SH-SY5Y (cell line): ENCODE results near the gene ZNF236.

Experiments
- GATA2 ChIP-seq: IDR thresholded peaks from 2 replicates; pipeline ENCODE4 v1.6.1; 2011; ENCODE audit warnings: mild to moderate bottlenecking, low read depth, low read length
- GATA3 ChIP-seq: IDR thresholded peaks from 2 replicates; pipeline ENCODE4 v1.6.1; 2011; ENCODE audit warnings: low read depth, mild to moderate bottlenecking, low read length, moderate library complexity

The ZNF236 gene

GRCh38 chr18:76873713-76874112 is 51.4 kb downstream of the ZNF236 start:
- no peak for TF ChIP-seq GATA2
- no peak for TF ChIP-seq GATA3

DNA sequence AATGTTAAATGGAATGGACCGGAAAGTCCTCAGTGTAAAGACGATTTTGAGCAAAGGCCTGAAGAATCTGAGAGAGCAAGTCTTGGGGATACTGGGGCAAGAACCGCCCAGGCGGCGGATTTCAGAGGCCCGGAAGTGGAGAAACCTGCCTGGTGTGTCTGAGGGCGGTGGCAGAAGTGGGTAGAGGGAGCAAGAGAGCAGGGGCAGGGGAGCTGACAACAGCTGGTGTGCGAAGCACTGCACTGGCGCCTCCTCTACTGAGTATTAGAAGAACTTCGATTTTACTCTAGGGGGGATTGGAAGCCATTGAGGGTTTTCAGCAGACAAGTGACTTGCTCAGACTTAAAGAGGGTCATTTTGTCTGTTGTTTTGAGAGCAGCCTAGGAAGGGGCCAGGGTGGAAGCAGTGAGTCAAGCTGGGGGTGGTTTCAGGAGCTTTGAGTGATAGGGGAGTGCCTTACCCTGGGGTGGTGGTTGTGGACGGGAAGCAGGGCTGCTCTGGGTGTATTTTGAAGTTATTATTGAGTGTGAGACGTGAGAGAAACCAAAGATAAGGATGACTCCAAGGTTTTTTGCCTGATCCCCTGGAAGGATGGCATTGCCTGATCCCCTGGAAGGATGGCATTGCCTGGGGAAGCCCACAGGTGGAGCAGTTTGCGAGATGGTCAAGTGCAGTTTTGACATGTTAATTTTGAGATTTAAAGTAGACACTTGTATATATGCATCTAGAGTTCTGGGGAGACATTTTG is 52.5 kb downstream of the ZNF236 start:
- TF ChIP-seq GATA2, result no peak
- no peak for TF ChIP-seq GATA3

GRCh38 chr18:76875390-76876325 is 53.3 kb downstream of the ZNF236 start:
- TF ChIP-seq GATA2 (no peak), GATA3 (no peak)

- TF ChIP-seq GATA2 (no peak), GATA3 (no peak)
Observed at GRCh38 chr18:76878426-76878825, 56.1 kb downstream of the ZNF236 start.

DNA sequence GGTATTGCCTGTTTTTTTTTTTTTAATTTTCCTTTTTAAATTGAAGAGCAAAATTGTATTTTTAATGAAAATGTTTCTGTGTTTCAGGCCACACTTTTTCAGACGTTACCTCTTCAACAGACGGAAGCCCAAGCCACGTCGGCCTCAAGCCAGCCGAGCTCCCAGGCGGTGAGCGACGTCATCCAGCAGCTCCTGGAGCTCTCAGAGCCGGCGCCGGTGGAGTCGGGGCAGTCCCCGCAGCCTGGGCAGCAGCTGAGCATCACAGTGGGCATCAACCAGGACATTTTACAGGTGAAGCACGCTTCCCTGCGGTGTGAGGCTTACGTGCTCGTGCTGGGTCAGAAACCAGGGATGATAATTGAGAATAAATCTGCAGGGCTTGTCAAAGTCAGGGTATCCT is 57.7 kb downstream of the ZNF236 start:
- TF ChIP-seq GATA2 (no peak), GATA3 (no peak)

DNA sequence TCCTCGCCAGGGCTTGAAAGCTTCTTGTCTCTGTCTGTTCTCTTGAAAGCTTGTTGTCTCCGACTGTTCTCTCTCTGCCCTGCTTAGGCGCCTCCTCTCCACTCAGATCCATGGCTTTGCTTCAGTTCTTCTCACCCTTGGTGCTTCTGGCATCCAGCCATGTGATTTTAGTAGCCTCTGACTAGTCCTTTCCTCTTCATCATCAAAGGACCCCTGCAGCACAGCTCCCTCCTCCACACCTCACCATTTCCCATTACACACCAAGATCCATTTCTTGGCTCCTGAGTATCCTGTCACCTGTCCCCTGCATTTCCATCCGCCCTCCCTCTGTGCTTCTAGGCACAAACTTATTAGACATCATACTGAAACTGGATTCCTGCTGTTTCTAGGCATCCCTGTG is 59.4 kb downstream of the ZNF236 start:
- no peak for TF ChIP-seq GATA3
- no peak for TF ChIP-seq GATA2

DNA sequence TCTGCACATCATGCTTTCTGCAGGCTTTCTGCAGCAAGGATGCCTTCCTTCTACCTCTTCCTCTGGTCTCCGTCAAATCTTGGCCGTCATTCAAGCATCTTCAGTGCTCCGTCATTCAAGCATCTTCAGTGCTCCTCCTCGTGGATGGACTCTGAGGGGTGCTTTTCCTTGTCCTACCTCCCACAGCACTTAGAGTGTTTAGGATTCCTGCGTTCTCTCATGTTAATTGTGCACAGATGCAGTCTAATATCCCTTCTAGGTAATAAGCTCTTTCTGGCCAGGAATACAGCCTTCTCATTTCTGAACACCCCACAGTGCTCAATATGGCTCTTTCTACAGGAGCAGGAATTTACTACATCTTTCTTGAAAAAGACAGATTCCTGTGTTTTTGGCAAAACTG is 59.8 kb downstream of the ZNF236 start:
- TF ChIP-seq GATA2, result no peak
- no peak for TF ChIP-seq GATA3

GRCh38 chr18:76885001-76885400 is 62.6 kb downstream of the ZNF236 start:
- TF ChIP-seq GATA2, result no peak
- no peak for TF ChIP-seq GATA3

GRCh38 chr18:76886112-76886511 is 63.8 kb downstream of the ZNF236 start:
- TF ChIP-seq GATA2 (no peak), GATA3 (no peak)

DNA sequence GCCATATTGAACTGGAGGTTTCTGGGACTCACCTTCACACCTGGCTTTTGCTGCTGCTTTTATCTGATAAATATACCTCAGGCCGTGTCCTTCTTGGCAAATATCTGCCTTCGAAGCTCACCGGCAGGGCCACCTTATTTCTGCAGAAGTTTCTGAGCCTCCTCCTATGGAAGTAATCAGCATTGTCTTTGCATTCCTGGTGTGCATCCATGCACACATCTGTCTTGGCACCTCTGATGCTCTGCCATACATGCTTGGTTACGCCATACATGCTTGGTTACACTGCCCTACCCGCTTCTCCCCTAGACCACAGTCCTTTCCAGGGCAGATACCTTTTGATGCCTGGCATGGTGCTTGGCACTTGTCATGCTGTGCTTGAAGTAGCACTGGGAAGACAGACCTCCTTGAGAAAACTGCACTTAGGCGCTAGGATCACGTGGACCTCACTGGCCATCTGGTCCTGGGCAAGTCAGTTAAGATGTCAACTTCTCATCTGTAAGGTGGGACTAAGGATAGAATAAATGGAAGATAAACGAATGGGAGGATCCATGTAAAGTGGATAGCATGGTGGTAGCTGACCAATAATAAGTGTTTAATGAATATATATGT is 66.8 kb downstream of the ZNF236 start:
- TF ChIP-seq GATA3 (no peak), GATA2 (no peak)

DNA sequence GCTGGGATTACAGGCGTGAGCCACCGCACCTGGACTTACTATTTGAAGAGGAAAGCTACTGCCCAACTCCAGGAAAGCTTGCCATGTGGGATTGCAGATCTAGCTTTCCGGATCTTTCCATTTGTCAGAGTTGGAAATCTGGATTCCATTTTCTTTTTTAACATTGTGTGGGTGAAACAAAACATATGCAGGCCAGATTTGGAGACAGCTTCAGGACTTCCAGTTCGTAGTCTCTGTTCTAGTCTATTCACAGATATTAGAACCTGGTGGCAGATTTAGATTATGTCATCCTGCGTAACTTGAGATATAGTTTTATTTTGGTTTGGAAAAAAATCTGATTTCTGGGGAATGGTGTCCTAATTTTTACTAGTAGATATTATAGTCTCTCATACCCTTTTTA is 70.5 kb downstream of the ZNF236 start:
- no peak for TF ChIP-seq GATA3
- TF ChIP-seq GATA2, result no peak

DNA sequence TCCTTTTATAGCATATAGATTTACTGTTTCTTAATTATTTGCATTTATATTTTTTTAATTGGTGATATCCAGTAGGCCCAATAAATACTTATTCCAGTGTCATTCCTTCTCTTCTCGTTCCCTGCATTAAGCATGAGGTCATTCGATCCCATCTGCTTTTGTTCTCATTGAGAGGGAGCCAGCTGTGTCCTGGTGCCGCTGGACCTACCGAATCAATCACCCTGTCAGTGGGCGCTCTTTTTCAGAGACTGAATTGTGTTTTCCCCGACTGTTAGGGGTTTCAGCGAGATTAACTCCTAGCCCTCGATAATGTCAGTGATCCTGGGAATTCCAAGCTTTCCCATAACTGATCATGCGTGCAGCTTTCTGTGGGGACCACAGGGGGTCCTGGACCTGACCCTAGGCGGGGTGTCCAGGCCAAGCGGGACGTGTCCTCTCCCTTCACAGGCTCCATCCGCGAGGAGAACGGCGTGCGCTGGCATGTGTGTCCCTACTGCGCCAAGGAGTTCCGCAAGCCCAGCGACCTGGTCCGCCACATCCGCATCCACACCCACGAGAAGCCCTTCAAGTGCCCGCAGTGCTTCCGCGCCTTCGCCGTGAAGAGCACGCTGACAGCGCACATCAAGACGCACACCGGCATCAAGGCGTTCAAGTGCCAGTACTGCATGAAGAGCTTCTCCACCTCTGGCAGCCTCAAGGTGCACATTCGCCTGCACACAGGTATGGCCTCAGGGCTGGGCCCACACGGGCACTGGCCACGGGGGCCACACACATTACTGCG is 72.4 kb downstream of the ZNF236 start:
- TF ChIP-seq GATA3, result no peak
- no peak for TF ChIP-seq GATA2

DNA sequence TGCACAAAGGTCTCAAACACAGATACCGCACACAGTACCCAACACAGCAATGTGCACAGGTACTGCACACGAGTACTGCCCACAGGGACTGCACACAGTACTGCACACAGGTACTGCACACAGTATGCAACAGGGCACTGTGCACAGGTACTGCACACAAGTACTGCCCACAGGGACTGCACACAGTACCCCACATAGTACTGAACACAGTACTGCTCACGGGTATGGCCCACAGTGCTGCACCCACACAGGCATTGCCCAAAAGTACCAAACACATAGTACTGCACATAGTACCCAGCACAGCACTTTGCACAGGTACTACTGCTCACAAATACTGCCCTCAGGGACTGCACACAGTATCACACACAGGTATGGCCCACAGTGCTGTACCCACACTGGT is 73.1 kb downstream of the ZNF236 start:
- TF ChIP-seq GATA2 (no peak), GATA3 (no peak)

GRCh38 chr18:76896677-76897076 is 74.3 kb downstream of the ZNF236 start:
- TF ChIP-seq GATA3 (no peak), GATA2 (no peak)
